ENCODE measurements around the gene NTM. TPM values are rescaled to one million over a fixed set of nuclear protein-coding genes. Genes with fewer than 3 reads are reported as not detected.

The NTM gene
- total RNA-seq, 2 experiments from 2014 or later = not detected

DNA sequence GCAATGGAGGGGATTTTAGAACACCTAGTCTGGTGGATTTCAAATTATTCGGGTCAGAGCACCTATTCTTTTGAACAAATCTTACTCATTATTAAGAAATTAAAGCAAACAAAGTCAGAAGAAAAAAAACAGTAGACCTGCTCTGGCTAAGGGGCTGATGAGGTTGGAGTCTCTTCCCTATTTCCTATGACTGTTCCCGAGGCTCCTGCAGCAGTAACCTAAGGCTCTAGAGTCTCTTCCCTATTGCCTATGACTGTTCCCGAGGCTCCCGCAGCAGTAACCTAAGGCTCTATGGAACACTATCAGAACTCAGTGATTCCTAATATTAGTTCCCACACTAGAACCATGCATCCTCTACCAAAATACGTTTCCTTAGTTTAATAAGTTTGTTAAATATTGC is 607.9 kb downstream of the NTM start:
- Mint-ChIP-seq H3K36me3 (no peaks in the 10 kb centered on the region), H3K4me3 (no peak overlapping the region), H3K9me3 (peaks cover 4% of the 10 kb centered on the region), H3K27me3 (no peaks in the 10 kb centered on the region), H3K27ac (no peak overlapping the region), H3K4me1 (no peaks in the 10 kb centered on the region)
- POLR2A ChIA-PET = no interaction called here
- DNase-seq = no peak
- no peak for ATAC-seq (ENCODE audit: low read depth)

DNA sequence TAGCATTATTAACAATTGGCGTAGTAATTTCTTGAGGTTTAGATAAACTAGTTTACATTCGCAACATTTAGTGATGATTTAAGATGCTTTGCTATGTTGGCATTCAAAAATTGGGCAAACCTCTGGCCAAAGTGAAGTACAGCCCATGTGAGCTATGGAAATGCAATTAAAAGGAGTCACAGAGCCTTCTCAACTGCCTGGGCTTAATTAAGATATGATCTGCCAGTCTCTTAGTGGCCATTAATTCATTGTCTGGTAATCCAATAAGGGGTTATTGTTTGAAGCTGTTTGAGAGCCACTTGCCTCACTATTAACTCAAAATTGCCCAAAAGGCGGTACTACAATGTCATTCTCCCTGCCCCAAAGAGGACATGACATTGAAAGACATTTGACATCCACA is 608.9 kb downstream of the NTM start:
- H3K27me3 Mint-ChIP-seq = no peaks in the 10 kb centered on the region
- H3K4me1 Mint-ChIP-seq = no peaks in the 10 kb centered on the region
- H3K36me3 Mint-ChIP-seq = no peaks in the 10 kb centered on the region
- ATAC-seq (ENCODE audit: low read depth) (no peak), DNase-seq (no peak)
- POLR2A ChIA-PET = no interaction called here
- peaks cover 5% of the 10 kb centered on the region for H3K9me3 Mint-ChIP-seq
- H3K27ac Mint-ChIP-seq = no peak overlapping the region
- H3K4me3 Mint-ChIP-seq = no peak overlapping the region

DNA sequence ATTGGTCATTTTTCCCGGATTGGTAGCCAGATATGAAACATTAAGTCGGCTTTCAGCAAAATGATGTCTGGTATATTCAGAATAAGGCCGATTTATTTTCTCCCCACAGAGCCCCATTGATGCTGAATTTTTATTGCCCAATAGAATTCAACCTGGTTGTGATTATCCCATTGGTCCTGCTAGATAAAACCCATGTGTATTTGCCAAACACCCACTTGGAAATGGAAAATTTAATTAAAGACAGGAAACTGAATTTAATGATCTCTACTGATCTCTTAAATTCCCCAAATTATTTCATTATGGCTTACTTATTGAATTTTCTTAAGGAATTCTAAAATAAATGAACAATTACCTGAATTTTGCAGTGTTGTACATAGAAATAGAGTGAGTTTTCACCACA is 609.8 kb downstream of the NTM start:
- Mint-ChIP-seq H3K36me3 (no peaks in the 10 kb centered on the region), H3K9me3 (peaks cover 5% of the 10 kb centered on the region), H3K4me3 (no peak overlapping the region), H3K27me3 (no peaks in the 10 kb centered on the region), H3K27ac (no peak overlapping the region), H3K4me1 (no peaks in the 10 kb centered on the region)
- ATAC-seq (ENCODE audit: low read depth) (no peak), DNase-seq (no peak)
- POLR2A ChIA-PET = no interaction called here

DNA sequence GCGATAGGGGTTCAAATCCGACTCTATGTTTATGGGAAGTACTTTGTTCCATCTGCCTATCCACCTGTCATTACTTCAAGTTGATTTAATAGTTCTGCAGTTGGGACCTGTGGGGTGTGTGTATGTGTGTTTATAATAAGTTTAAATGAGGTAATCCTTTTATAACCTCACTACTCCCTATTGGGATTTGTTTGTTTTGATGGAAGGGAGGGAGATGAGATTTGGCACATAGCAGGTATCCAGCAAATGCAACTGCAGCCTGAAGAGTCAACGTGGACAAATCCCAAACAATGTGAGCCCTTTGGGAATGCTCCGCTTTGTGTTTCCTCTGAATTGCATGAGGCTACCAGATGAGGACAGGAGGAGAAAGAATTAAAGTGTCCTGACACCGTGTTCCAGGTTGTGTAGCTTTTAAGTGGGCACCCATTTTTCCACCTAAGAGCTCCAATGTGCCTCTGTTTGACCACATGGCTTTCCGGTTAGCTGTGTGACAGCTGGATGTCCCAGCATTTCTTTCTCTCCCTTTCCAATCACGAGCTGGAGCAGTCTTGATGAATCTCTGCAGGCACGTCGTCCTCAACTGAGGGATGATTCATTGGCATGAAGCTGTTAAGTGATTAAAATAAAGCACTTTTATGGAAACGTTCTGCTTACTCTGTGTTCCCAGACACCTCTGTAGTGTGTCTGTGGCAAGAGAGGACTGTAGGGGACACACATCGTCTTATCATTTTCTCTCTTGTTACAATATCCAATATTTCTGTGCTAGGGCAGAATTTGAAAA is 610.7 kb downstream of the NTM start:
- no peak for ATAC-seq (ENCODE audit: low read depth)
- Mint-ChIP-seq H3K9me3 (peaks cover 5% of the 10 kb centered on the region), H3K27ac (no peak overlapping the region), H3K4me3 (no peak overlapping the region), H3K4me1 (no peaks in the 10 kb centered on the region), H3K36me3 (no peaks in the 10 kb centered on the region), H3K27me3 (no peaks in the 10 kb centered on the region)
- POLR2A ChIA-PET = no interaction called here
- no peak for DNase-seq

DNA sequence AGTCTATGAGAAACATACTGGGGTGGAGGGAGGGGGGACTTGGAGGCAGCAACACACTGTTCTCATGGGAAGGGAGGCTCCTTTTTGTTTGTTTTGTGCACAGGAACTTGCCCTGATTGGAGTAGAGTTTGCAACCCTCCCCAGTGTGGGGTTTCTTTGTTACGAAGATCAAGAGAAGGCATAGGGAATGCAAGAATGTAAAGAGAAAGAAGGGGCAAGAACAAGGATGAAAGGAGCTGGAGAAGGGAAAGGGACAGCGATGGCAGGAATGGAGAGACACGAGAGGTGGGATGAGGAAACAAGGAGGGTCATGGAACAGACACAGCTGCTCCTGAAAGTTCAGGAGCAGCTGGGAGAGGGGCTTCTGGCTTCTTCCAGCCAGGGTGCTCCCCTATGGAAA is 611.7 kb downstream of the NTM start:
- no peak for DNase-seq
- H3K27me3 Mint-ChIP-seq = no peaks in the 10 kb centered on the region

DNA sequence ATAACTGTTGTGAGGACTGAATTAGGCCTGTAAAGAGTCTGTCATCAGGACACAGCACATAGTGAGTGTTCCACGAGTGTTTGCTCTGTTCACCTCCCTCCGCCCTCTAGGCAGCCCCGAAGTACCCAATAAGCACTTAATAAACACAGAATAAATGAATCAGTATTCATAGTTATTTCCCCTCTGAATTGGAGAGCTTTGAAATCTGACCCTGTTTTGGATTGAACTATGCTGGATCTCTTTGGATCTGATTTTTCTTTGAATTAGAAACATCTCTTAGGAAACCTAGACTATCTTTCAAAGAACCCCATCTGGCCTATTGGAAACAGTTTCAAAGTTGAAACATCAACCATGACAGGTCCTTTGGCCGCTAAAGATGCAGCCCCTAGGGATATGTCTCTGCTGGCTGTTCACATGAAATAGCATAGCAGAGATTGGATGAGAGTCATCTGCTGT is 615.5 kb downstream of the NTM start:
- DNase-seq (no peak), ATAC-seq (ENCODE audit: low read depth) (no peak)
- POLR2A ChIA-PET = no interaction called here
- Mint-ChIP-seq H3K9me3 (peaks cover 2% of the 10 kb centered on the region), H3K27me3 (no peaks in the 10 kb centered on the region), H3K4me1 (no peaks in the 10 kb centered on the region), H3K36me3 (no peaks in the 10 kb centered on the region), H3K4me3 (no peak overlapping the region), H3K27ac (no peak overlapping the region)

More for the DNA sequence above, 611.7 kb downstream of the NTM start:
- H3K4me3 Mint-ChIP-seq = no peak overlapping the region
- H3K4me1 Mint-ChIP-seq = no peaks in the 10 kb centered on the region
- POLR2A ChIA-PET = no interaction called here
- ATAC-seq (ENCODE audit: low read depth) = no peak
- peaks cover 5% of the 10 kb centered on the region for H3K9me3 Mint-ChIP-seq
- no peaks in the 10 kb centered on the region for H3K36me3 Mint-ChIP-seq
- H3K27ac Mint-ChIP-seq = no peak overlapping the region

DNA sequence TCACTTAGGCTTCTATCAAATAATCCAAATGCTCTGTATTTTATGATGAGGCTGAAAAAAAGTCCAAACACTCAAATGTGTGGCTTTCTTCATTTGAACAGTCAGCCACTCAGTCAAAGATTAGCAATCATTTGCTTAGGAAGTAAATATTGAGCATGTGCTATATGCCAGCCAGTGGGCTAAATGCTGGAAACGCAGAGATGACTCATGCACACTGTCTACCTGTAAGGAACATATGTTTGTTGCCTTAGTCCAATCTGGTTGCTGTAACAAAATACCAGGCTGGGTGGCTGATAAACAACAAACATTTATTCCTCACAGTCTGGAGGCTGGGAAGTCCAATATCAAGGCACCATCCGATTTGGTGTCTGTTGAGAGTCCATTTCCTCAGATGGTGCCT is 617.3 kb downstream of the NTM start:
- no peaks in the 10 kb centered on the region for H3K36me3 Mint-ChIP-seq
- H3K4me3 Mint-ChIP-seq = no peak overlapping the region
- ATAC-seq (ENCODE audit: low read depth) = no peak
- no peaks in the 10 kb centered on the region for H3K4me1 Mint-ChIP-seq
- peaks cover 2% of the 10 kb centered on the region for H3K9me3 Mint-ChIP-seq
- no peak overlapping the region for H3K27ac Mint-ChIP-seq
- POLR2A ChIA-PET = no interaction called here
- no peak for DNase-seq
- H3K27me3 Mint-ChIP-seq = no peaks in the 10 kb centered on the region

DNA sequence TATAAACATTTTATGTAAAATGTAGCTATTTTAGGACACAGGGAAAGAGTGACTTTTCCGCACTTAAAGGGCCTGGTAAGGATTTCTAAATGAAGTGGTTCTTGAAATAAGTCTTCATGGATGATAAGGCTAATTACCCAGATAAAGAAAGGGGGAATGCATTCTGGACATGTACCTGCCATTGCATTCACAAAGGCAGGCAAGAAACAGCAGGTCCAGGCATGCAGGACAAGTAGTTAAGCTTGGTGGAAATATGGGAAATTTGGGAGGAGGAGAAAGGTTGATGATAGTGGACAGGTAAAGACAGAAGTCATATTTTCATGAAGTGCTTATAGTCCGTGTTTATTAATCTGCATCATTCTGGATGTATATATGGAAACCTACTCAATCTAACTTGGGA is 621.2 kb downstream of the NTM start:
- H3K9me3 Mint-ChIP-seq = peaks cover 3% of the 10 kb centered on the region
- no peak overlapping the region for H3K27ac Mint-ChIP-seq
- H3K36me3 Mint-ChIP-seq = no peaks in the 10 kb centered on the region
- POLR2A ChIA-PET = no interaction called here
- H3K4me1 Mint-ChIP-seq = no peaks in the 10 kb centered on the region
- no peaks in the 10 kb centered on the region for H3K27me3 Mint-ChIP-seq
- ATAC-seq (ENCODE audit: low read depth) (no peak), DNase-seq (no peak)
- no peak overlapping the region for H3K4me3 Mint-ChIP-seq

DNA sequence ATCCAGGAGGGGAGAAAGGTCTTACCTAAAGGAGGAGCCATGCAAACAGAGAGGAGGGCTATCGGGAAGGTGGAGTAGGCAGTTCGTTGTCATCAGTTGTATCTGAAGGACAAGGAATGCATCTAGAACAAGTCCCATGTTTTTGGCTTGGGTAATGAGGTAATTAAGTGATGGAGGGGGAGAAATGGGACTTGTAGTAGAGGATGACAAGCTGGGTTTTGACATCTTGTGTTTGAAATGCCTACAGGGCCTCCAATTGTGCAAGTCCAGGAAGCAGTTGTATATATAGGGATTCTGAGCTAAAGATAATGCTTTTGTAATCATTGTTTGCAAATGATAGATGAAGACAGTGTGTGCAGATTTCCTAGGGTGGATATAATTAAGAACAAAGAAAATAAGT is 622.8 kb downstream of the NTM start:
- POLR2A ChIA-PET = no interaction called here
- no peaks in the 10 kb centered on the region for H3K4me1 Mint-ChIP-seq
- no peak for DNase-seq
- no peaks in the 10 kb centered on the region for H3K27me3 Mint-ChIP-seq
- no peak for ATAC-seq (ENCODE audit: low read depth)
- no peaks in the 10 kb centered on the region for H3K36me3 Mint-ChIP-seq
- peaks cover 5% of the 10 kb centered on the region for H3K9me3 Mint-ChIP-seq
- no peak overlapping the region for H3K4me3 Mint-ChIP-seq
- no peak overlapping the region for H3K27ac Mint-ChIP-seq

DNA sequence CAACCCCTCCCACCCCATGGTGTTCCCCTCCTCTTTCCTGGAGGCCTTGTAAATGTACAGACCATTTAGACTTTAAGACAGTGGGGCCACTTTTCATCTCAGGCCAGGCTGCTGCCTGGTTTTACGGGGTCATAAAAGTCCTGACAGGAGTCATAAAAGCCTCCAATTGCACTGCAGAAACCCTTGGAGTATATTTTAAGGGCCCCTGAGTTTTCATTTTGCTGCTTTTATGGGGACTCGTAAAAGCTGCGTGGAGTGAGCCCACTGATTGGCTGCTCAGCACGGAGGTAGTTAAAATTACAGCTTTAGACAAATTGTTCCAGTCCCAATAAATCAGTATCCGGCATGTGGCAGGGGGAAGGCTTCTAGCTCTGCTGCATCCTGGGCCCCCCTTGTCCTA is 627.6 kb downstream of the NTM start:
- no peaks in the 10 kb centered on the region for H3K36me3 Mint-ChIP-seq
- no peak overlapping the region for H3K4me3 Mint-ChIP-seq
- DNase-seq = no peak
- H3K27me3 Mint-ChIP-seq = no peaks in the 10 kb centered on the region
- ATAC-seq (ENCODE audit: low read depth) = no peak
- peaks cover 5% of the 10 kb centered on the region for H3K9me3 Mint-ChIP-seq
- H3K27ac Mint-ChIP-seq = no peak overlapping the region
- H3K4me1 Mint-ChIP-seq = no peaks in the 10 kb centered on the region
- POLR2A ChIA-PET = no interaction called here

DNA sequence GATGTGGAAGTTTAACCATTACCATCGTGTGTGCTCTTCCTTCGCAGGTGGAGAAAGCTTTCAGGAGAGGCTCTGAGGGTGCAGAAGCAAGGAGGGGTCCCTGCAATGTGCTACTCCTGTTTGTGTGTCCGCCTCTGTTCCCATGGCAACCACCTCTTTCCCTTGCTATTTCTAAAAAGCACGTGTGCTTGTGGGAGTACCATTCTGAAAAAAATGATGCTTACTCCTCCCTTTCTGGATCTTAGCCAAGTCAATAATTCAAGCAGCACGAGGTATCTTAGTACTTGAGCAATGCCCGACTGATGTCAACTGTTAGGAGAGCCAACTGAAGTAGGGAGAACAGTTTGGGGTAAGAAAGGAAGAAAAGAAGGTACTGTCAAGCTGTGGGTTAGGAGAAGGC is 628.7 kb downstream of the NTM start:
- POLR2A ChIA-PET = no interaction called here
- Mint-ChIP-seq H3K4me1 (no peaks in the 10 kb centered on the region), H3K27ac (no peak overlapping the region), H3K27me3 (no peaks in the 10 kb centered on the region), H3K9me3 (peaks cover 5% of the 10 kb centered on the region), H3K36me3 (no peaks in the 10 kb centered on the region), H3K4me3 (no peak overlapping the region)
- ATAC-seq (ENCODE audit: low read depth) (no peak), DNase-seq (no peak)

DNA sequence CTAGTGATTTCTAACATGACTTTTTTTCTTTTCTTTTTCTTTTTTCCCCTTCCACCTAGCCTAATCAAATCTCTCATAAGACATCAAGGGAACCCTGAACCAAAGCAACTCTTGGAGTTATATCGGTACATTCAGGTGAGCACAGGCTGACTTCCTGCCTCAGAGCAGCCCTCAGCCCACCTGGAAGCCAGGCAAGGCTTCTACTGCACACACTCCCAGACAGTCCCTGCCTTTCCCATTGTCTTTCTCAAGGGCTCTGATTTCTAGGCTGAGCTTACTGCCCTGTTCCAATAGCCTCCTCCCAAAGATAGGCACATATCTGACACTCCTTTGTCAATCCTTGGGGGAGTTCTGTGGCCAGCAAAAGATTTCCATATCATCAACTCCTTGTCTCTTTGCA is 629.5 kb downstream of the NTM start:
- Mint-ChIP-seq H3K4me3 (no peak overlapping the region), H3K4me1 (no peaks in the 10 kb centered on the region), H3K36me3 (no peaks in the 10 kb centered on the region), H3K27ac (no peak overlapping the region), H3K9me3 (peaks cover 5% of the 10 kb centered on the region), H3K27me3 (no peaks in the 10 kb centered on the region)
- no peak for DNase-seq
- POLR2A ChIA-PET = no interaction called here
- ATAC-seq (ENCODE audit: low read depth) = no peak

DNA sequence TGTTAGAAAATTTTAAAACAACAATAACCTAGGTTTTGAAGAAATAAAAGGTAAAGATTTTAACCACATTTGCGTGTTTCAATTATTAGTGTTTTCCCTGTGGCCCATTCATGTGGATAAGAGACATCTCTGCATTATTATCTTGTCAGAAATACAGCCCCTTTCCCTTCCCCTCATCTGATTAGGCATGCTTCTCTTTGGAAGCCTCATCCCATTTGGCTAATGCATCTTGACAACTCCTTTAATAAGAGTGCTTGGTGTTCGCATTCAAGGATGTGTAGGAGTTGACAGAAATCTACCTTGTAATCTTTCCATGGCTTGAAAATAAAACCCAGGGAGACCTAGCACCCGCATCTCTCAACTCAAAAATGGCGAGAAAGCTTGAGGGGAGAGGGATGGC is 635.5 kb downstream of the NTM start:
- Mint-ChIP-seq H3K27me3 (no peaks in the 10 kb centered on the region), H3K4me3 (no peak overlapping the region), H3K4me1 (no peaks in the 10 kb centered on the region), H3K9me3 (no peaks in the 10 kb centered on the region), H3K27ac (no peak overlapping the region), H3K36me3 (no peaks in the 10 kb centered on the region)
- DNase-seq = no peak
- ATAC-seq (ENCODE audit: low read depth) = no peak
- POLR2A ChIA-PET = no interaction called here

DNA sequence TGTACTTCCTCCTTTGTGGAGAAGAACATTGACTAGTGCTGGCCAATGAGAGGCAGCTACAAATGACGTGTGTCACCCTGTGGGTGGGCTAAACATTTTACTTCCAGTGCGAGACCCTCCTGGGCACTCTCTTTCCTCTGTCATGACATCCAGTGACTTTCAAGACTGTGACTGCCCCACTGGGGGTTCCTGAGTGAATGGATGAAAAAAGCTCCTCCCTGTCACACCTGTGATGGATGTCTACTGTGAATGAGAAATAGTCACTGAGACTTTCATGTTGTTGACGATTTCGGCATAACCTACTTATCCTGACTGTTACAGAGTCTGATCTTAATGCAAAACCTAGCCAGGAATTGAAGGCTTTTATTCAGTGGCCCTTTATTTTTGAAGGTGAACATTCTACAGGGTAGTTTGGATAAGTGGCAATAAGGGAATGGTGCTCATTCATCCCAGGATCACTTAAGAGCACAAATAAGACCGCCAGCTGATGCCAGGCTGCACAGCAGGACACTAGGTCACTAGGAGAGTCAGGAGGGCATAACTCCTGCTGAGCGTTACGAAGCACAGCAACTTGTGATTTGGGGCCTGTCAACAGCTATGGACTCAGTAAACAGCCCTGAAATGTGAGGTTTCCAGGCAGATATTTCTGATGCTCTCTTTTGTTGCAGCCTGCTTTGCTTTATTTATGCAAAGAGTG is 636.6 kb downstream of the NTM start:
- DNase-seq = no peak
- Mint-ChIP-seq H3K27ac (no peak overlapping the region), H3K4me3 (no peak overlapping the region), H3K36me3 (no peaks in the 10 kb centered on the region), H3K4me1 (no peaks in the 10 kb centered on the region), H3K27me3 (no peaks in the 10 kb centered on the region), H3K9me3 (no peaks in the 10 kb centered on the region)
- POLR2A ChIA-PET = no interaction called here
- no peak for ATAC-seq (ENCODE audit: low read depth)
